IPS DF 6.9 (cell line): ENCODE results near the gene DUS1L.

Experiments used
- DNase-seq: peaks from one replicate; pipeline ENCODE4 v3.0.0-alpha.2; 2013; ENCODE audit warnings: low read depth, low spot score
- H3K27ac ChIP-seq: one replicate; pipeline ENCODE4 v1.5.1; 2013; ENCODE audit warnings: low read length, control low read depth
- H3K27me3 ChIP-seq: 2 replicates; pipeline ENCODE4 v1.6.1; 2013; ENCODE audit warnings: mild to moderate bottlenecking, low read length; ENCODE audit not compliant: control insufficient read depth, insufficient read depth
- H3K36me3 ChIP-seq: 2 replicates; pipeline ENCODE4 v1.6.1; 2013; ENCODE audit warnings: low read length; ENCODE audit not compliant: control insufficient read depth, insufficient read depth
- H3K4me1 ChIP-seq: 2 replicates; pipeline ENCODE4 v1.6.1; 2013; ENCODE audit warnings: low read length; ENCODE audit not compliant: control insufficient read depth, insufficient read depth
- H3K4me3 ChIP-seq: 2 replicates; pipeline ENCODE4 v1.5.1; 2013; ENCODE audit warnings: mild to moderate bottlenecking, low read length
- H3K9me3 ChIP-seq: 2 replicates; pipeline ENCODE4 v1.6.1; 2013; ENCODE audit warnings: low read length, inconsistent platforms; ENCODE audit not compliant: control insufficient read depth, insufficient read depth
- WGBS: extraction: QIAGEN DNeasy Blood & Tissue Kit; methylation state at CpG from one replicate; pipeline ENCODE4 v1.1.7; 2013; ENCODE audit warnings: mixed read lengths, missing lambda C conversion rate; ENCODE audit not compliant: insufficient read length, insufficient coverage; 5-methylcytosine and 5-hydroxymethylcytosine counted together

Gene DUS1L

DNA sequence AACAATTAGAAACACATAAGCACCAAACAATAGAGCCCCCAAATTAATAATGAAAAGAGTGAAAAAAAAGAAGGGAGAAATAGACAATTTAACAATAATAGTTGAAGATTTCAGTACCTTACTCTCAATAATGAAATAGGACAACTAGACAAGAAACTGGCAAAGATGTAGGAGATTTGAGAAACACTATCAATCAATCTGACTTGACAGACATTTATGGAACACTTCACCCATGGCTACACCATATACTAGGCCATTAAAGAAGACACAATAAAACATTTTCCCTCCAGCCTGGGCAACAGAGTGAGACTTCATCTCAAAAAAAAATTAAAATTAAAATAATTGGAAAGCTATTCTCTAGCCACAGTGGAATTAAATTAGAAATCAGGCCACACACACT is 5.0 kb upstream of the DUS1L start:
- DNase-seq: no peak
- H3K4me1 ChIP-seq: no peaks in the 10 kb centered on the region
- H3K9me3 ChIP-seq: no peaks in the 10 kb centered on the region
- no peaks in the 10 kb centered on the region for H3K27me3 ChIP-seq
- H3K27ac ChIP-seq: no peak overlapping the region
- no peak overlapping the region for H3K4me3 ChIP-seq
- no peaks in the 10 kb centered on the region for H3K36me3 ChIP-seq

DNA sequence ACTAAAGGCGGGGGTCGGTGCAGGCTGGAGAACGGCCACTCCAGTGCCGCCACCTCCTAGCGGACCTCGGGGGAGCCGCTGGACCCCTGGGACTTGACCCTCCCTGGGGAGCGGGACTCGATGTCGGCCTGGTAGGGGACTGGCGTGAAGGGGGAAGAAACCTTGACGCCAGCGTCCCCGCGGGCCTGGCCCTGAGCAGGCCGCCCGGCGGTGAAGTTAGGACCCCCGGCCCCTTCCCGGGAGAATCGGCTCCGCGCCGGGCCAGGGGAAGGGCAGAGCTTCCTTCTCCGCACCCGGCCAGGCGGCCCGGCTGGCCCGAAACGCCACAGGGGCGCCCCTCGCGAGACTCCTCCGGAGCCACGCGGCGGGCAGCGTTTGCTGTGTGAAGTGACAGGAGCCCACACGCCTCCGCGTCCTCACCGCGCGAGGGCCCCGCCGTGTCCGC is 389 bp downstream of the DUS1L start:
- no peaks in the 10 kb centered on the region for H3K27me3 ChIP-seq
- DNase-seq: no peak
- no CpG with 5 or more reads among the region's 47 CpGs for WGBS
- peaks cover 22% of the 10 kb centered on the region for H3K36me3 ChIP-seq
- H3K4me3 ChIP-seq: peak overlapping the region; percentile 79
- no peaks in the 10 kb centered on the region for H3K9me3 ChIP-seq
- no peak overlapping the region for H3K27ac ChIP-seq
- peaks cover 3% of the 10 kb centered on the region; the same call in 1 of the 2 replicates for H3K4me1 ChIP-seq

- Histone ChIP-seq H3K27ac (no peak overlapping the region), H3K4me1 (peaks cover 3% of the 10 kb centered on the region; the same call in 1 of the 2 replicates), H3K9me3 (no peaks in the 10 kb centered on the region), H3K36me3 (peaks cover 24% of the 10 kb centered on the region), H3K27me3 (no peaks in the 10 kb centered on the region), H3K4me3 (peak overlapping the region; percentile 79; the same call in 1 of the 2 replicates)
- WGBS: no CpG with 5 or more reads among the region's 36 CpGs
- DNase-seq: no peak
Observed at GRCh38 chr17:82064433-82065192, 991 bp downstream of the DUS1L start.

DNA sequence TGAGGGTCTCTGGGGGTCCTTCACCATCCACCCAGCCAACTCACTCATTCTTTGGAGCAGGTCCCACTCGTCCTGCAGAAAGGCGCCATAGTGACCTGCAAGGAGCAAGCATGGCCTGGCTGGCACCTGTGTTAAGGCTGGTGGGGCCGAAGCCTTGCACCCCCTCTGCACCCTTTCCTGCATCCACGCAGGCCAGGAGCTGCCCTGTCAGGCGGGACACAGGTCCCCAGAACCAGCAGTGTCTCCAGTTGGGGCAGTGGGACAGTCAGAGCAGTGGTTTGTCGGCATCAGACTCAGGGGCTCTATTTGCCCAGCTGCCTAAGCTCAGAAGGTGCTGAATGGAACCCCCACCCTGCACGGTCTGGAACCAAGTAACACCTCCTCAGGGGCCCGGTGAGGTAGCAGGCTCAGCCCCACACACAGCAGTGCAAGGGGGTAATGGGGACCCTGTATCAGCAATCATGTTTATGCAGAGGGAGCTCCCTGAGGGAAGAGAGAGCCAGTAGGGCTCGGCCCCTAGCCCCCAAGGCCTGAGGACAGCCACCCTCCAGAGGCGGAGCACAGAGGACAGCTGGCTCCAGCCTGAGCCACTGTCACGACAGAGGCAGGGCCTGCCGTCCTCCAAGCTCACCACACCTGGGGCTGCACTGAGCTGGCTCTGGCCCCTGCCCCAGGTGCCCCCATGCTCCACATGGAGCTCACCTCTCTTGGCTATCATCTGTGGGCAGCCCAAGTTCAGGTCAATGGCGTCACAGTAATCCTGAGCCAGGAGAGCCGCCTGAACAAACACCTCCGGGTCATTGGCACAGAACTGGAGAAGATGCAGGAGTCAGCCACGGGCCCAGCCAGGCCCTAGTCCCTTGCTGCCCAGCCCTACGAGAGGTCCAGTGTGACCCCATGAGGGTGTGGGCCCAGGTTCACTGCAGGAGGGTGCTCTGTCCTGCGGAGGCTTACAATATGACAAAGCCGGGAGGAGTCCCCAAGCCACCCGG is 1.9 kb downstream of the DUS1L start:
- DNase-seq: no peak
- Histone ChIP-seq H3K27ac (no peak overlapping the region), H3K4me1 (peaks cover 3% of the 10 kb centered on the region; the same call in 1 of the 2 replicates), H3K36me3 (peaks cover 28% of the 10 kb centered on the region), H3K4me3 (no peak overlapping the region), H3K27me3 (no peaks in the 10 kb centered on the region), H3K9me3 (no peaks in the 10 kb centered on the region)
- WGBS: no CpG with 5 or more reads among the region's 20 CpGs

DNA sequence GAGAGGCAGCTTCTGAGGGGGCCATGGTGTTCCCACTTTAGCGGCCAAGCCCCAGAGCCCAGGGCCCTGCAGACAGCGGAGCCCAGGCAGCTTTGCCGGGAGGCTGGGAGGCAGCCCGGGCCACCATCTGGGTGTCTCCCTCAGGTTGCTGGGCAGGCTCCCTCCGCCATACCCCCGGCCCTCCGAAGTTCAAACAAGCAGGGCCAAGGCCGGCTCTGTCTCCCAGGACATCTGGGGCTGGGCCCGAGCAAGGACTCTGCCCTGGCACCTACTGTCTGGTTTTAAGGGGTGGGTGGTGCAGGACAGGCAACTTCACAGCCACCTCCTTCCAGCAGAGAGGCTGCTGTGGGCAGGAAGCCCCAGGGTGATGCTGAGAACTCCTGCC is 2.6 kb downstream of the DUS1L start:
- WGBS: no CpG with 5 or more reads among the region's 9 CpGs
- no peak for DNase-seq
- H3K36me3 ChIP-seq: peaks cover 29% of the 10 kb centered on the region
- peaks cover 3% of the 10 kb centered on the region; the same call in 1 of the 2 replicates for H3K4me1 ChIP-seq
- no peak overlapping the region for H3K27ac ChIP-seq
- H3K27me3 ChIP-seq: no peaks in the 10 kb centered on the region
- no peaks in the 10 kb centered on the region for H3K9me3 ChIP-seq
- no peak overlapping the region for H3K4me3 ChIP-seq

DNA sequence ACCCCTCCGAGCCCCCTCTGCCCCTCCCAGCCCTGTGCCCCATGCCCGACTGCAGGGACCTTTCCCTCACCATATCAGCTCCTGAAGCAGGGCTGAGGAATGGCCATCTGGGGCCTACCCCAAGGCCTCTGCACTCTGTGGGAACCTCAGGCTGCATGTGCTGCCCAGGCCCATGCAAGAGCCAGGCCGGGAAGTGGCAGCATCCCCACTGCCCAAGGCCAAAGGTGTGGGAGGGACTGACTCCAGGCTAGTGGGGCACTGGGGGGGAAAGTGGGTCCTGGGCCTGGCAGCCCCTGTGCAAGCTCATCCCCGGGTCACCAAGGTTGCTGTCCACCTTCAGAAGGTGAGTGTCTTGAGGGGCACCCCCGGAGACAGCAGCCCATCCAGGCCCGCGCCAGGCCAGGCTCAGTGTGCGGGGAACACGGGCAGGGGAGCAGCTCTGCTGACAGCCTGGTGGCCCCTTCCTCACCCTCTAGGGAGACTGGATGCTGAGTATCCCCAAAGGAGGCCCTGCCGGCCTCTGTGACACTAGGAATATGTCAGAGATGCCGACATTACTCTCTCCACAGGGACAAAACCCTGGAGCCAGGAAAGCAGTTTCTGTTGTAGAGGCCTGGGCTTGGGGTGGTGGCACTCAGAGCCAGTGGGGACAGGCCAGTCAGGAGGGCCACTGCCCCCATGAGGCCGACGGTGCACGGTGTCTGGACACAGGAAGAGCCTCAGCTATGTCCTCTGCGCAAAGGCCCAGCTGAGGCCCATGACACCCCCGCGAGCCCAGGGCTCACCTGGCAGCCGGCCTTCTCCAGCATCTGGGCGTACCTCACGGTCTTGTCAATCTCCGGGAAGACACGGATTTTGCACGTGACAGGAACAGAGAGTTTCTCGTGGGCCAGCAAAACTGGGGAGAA is 3.3 kb downstream of the DUS1L start:
- no peak overlapping the region for H3K4me3 ChIP-seq
- H3K27ac ChIP-seq: no peak overlapping the region
- peaks cover 31% of the 10 kb centered on the region for H3K36me3 ChIP-seq
- peaks cover 3% of the 10 kb centered on the region; the same call in 1 of the 2 replicates for H3K4me1 ChIP-seq
- H3K9me3 ChIP-seq: no peaks in the 10 kb centered on the region
- DNase-seq: no peak
- WGBS: no CpG with 5 or more reads among the region's 24 CpGs
- H3K27me3 ChIP-seq: no peaks in the 10 kb centered on the region

DNA sequence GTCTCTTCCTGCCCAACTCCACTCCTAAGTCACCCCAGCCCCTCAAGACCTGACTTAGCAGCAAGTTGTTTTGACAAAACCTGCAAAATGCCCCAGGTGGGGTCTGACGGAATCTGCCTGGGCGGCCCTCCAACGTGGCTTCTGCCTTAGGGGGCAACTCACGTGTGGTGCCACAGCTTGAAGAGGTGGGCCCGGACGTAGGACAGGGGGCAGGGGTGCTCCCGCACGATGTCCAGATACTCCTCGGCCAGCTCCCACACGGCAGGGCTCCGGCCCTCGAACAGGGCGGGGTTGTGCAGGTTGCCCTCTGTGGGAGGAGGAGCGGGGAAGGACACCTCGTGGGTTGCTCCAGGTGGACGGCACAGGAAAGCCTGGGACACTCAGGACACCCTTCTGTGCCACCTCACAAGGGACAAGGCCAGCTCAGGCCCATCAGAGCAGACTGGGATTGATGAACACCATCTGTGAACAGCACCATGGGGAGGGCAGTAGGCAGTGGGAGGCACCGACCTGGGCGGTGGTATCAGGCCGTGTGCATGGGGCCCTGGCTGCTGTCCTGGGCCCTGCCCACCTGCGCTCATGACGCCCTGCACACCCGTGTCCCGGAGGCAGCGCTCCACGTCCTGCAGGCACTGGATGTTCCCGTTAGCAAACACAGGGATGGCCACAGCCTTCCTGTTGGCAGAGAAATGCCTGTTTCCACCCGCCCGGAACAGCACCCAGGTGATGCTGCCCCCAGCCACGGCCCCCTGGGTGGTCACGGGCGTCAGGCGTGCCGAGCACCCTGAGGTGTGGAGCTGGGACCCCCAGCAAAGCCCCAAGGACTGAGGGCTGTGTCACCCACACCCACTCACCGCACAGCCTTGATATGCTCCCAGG is 4.3 kb downstream of the DUS1L start:
- H3K27ac ChIP-seq: no peak overlapping the region
- H3K27me3 ChIP-seq: no peaks in the 10 kb centered on the region
- peaks cover 3% of the 10 kb centered on the region; the same call in 1 of the 2 replicates for H3K4me1 ChIP-seq
- no peak overlapping the region for H3K4me3 ChIP-seq
- no peaks in the 10 kb centered on the region for H3K9me3 ChIP-seq
- WGBS: no CpG with 5 or more reads among the region's 34 CpGs
- no peak for DNase-seq
- H3K36me3 ChIP-seq: peaks cover 40% of the 10 kb centered on the region

GRCh38 chr17:82060614-82061013 is 5.0 kb downstream of the DUS1L start:
- Histone ChIP-seq H3K4me1 (peaks cover 3% of the 10 kb centered on the region; the same call in 1 of the 2 replicates), H3K27ac (no peak overlapping the region), H3K36me3 (peaks cover 46% of the 10 kb centered on the region), H3K4me3 (no peak overlapping the region), H3K27me3 (no peaks in the 10 kb centered on the region), H3K9me3 (no peaks in the 10 kb centered on the region)
- no CpG with 5 or more reads among the region's 14 CpGs for WGBS
- no peak for DNase-seq

GRCh38 chr17:82060001-82060380 is 5.6 kb downstream of the DUS1L start:
- no peak overlapping the region for H3K27ac ChIP-seq
- peaks cover 50% of the 10 kb centered on the region for H3K36me3 ChIP-seq
- DNase-seq: no peak
- H3K9me3 ChIP-seq: no peaks in the 10 kb centered on the region
- H3K4me1 ChIP-seq: peaks cover 3% of the 10 kb centered on the region; the same call in 1 of the 2 replicates
- H3K27me3 ChIP-seq: no peaks in the 10 kb centered on the region; the same call in 1 of the 2 replicates
- WGBS: no CpG with 5 or more reads among the region's 16 CpGs
- no peak overlapping the region for H3K4me3 ChIP-seq
